Adrenal gland (tissue), 5 donors: ENCODE measurements around the gene GALNT6.

Source experiments
- CTCF ChIP-seq, 6 experiments: fragments of 450-650 bp in 4 of 6; fragments of 200-600 bp in 2 of 6; sonication (generic) in 1 of 6; IDR thresholded peaks; 1 replicate in 5 of 6; 2 replicates in 1 of 6; pipeline versions ENCODE4 v1.5.1 to v1.8.0; 2016 to 2021; ENCODE audit warnings: antibody characterized with exemption in 6 of 6, mild to moderate bottlenecking in 2 of 6, moderate library complexity in 1 of 6
- POLR2A ChIP-seq, 2 donors: fragments of 450-650 bp; IDR thresholded peaks; one replicate each; pipeline ENCODE4 v1.6.1; 2017; ENCODE audit warnings: antibody characterized with exemption in 2 of 2, mild to moderate bottlenecking in 2 of 2, moderate library complexity in 1 of 2
- donor health status: DM: no; HTN: no; CAD: no.

GRCh38 chr12:51419425-51420193 lies 28.4 kb upstream of the GALNT6 start:
- TF ChIP-seq CTCF (IDR thresholded peaks at IDR 0.05): no peak
- TF ChIP-seq POLR2A (IDR thresholded peaks at IDR 0.05): no peak
